H9 (cell line): ENCODE results near the gene GLDC. TPM values are rescaled to one million over a fixed set of nuclear protein-coding genes. Genes with fewer than 3 reads are reported as not detected.
A peak's percentile ranks its signal among the peaks of the same experiment; 100 is the strongest.

ENCODE experiments used
- DNase-seq: peaks from one replicate; pipeline ENCODE4 v3.0.0-alpha.2; 2017
- H2AFZ ChIP-seq: one replicate; pipeline ENCODE4 v1.6.1; 2013; ENCODE audit warnings: mild to moderate bottlenecking, low read length, control low read depth, moderate library complexity
- H2AK5ac ChIP-seq: 2 replicates; pipeline ENCODE4 v1.6.1; 2013; ENCODE audit warnings: low read length, control low read depth, mixed read lengths; ENCODE audit not compliant: insufficient read length
- H2BK120ac ChIP-seq: one replicate; pipeline ENCODE4 v1.6.1; 2013; ENCODE audit warnings: low read depth, mild to moderate bottlenecking, low read length, control low read depth, inconsistent platforms; ENCODE audit not compliant: poor library complexity, severe bottlenecking
- H2BK12ac ChIP-seq: 2 replicates; pipeline ENCODE4 v1.6.1; 2013; ENCODE audit warnings: low read length, control low read depth, mixed read lengths, low read depth; ENCODE audit not compliant: insufficient read length
- H2BK15ac ChIP-seq: 2 replicates; pipeline ENCODE4 v1.6.1; 2013; ENCODE audit warnings: low read depth, low read length, control low read depth
- H2BK20ac ChIP-seq: one replicate; pipeline ENCODE4 v1.6.1; 2013; ENCODE audit warnings: low read depth, mild to moderate bottlenecking, low read length, control low read depth, inconsistent platforms; ENCODE audit not compliant: poor library complexity, severe bottlenecking
- H2BK5ac ChIP-seq: 2 replicates; pipeline ENCODE4 v1.6.1; 2013; ENCODE audit warnings: low read length, control low read depth, mixed read lengths; ENCODE audit not compliant: insufficient read length
- H3K14ac ChIP-seq: 2 replicates; pipeline ENCODE4 v1.6.1; 2013; ENCODE audit warnings: low read length, control low read depth; ENCODE audit not compliant: insufficient read depth
- H3K18ac ChIP-seq: 2 replicates; pipeline ENCODE4 v1.6.1; 2013; ENCODE audit warnings: low read depth, mild to moderate bottlenecking, mixed read lengths, low read length, control low read depth; ENCODE audit not compliant: insufficient read length
- H3K23ac ChIP-seq: 2 replicates; pipeline ENCODE4 v1.6.1; 2013; ENCODE audit warnings: low read length, control low read depth, mixed read lengths, low read depth; ENCODE audit not compliant: insufficient read length
- H3K23me2 ChIP-seq: 2 replicates; pipeline ENCODE4 v1.6.1; 2013; ENCODE audit warnings: low read depth, mild to moderate bottlenecking, mixed read lengths, low read length, control low read depth; ENCODE audit not compliant: insufficient read length, poor library complexity, severe bottlenecking
- H3K27ac ChIP-seq: 2 replicates; pipeline ENCODE4 v1.5.1; 2013; ENCODE audit warnings: low read length, control low read depth, mixed read lengths, low read depth; ENCODE audit not compliant: insufficient read length
- H3K27me3 ChIP-seq: 2 replicates; pipeline ENCODE4 v1.6.1; 2013; ENCODE audit warnings: low read length, control low read depth, inconsistent platforms; ENCODE audit not compliant: insufficient read depth
- H3K4ac ChIP-seq: 2 replicates; pipeline ENCODE4 v1.6.1; 2013; ENCODE audit warnings: low read depth, mild to moderate bottlenecking, control low read depth, inconsistent platforms, low read length, moderate library complexity
- H3K4me1 ChIP-seq: 2 replicates; pipeline ENCODE4 v1.6.1; 2013; ENCODE audit warnings: low read length, control low read depth, inconsistent platforms; ENCODE audit not compliant: insufficient read depth
- H3K4me2 ChIP-seq: 2 replicates; pipeline ENCODE4 v1.6.1; 2013; ENCODE audit warnings: low read length, control low read depth, mixed read lengths; ENCODE audit not compliant: insufficient read length, insufficient read depth
- H3K56ac ChIP-seq: 2 replicates; pipeline ENCODE4 v1.6.1; 2013; ENCODE audit warnings: low read depth, mild to moderate bottlenecking, mixed read lengths, low read length, control low read depth; ENCODE audit not compliant: insufficient read length
- H3K79me1 ChIP-seq: 2 replicates; pipeline ENCODE4 v1.6.1; 2013; ENCODE audit warnings: low read depth, mild to moderate bottlenecking, moderate library complexity, low read length, control low read depth, inconsistent platforms; ENCODE audit not compliant: insufficient read depth, poor library complexity, severe bottlenecking
- H3K79me2 ChIP-seq: 2 replicates; pipeline ENCODE4 v1.6.1; 2013; ENCODE audit warnings: low read length, control low read depth, inconsistent platforms; ENCODE audit not compliant: insufficient read depth
- H3K9ac ChIP-seq: 2 replicates; pipeline ENCODE4 v1.6.1; 2013; ENCODE audit warnings: low read length, control low read depth, mixed read lengths; ENCODE audit not compliant: insufficient read length; ENCODE audit errors: extremely low read depth
- H3K9me3 ChIP-seq: one replicate; pipeline ENCODE4 v1.6.1; 2013; ENCODE audit warnings: low read depth, low read length, inconsistent platforms; ENCODE audit not compliant: control insufficient read depth
- H3T11ph ChIP-seq: one replicate; pipeline ENCODE4 v1.6.1; 2013; ENCODE audit warnings: mild to moderate bottlenecking, low read length, control low read depth, inconsistent platforms
- H4K20me1 ChIP-seq: one replicate; pipeline ENCODE4 v1.6.1; 2013; ENCODE audit not compliant: control insufficient read depth, insufficient read length, insufficient read depth
- H4K5ac ChIP-seq: 2 replicates; pipeline ENCODE4 v1.6.1; 2013; ENCODE audit warnings: low read depth, mild to moderate bottlenecking, mixed read lengths, low read length, control low read depth; ENCODE audit not compliant: insufficient read length
- H4K8ac ChIP-seq: replicated peaks from 2 replicates; pipeline ENCODE4 v1.6.1; 2013; ENCODE audit warnings: low read length, control low read depth, mixed read lengths, low read depth; ENCODE audit not compliant: insufficient read length
- H4K91ac ChIP-seq: 2 replicates; pipeline ENCODE4 v1.6.1; 2013; ENCODE audit warnings: low read depth, mild to moderate bottlenecking, moderate library complexity, mixed read lengths, low read length, control low read depth; ENCODE audit not compliant: insufficient read length
- H3K27ac Mint-ChIP-seq, 3 experiments: 2 replicates in 2 of 3; 3 replicates in 1 of 3; pipeline ENCODE4 v1.8.0; 2020 to 2021; ENCODE audit warnings: mixed read lengths in 3 of 3, mild to moderate bottlenecking in 1 of 3, moderate library complexity in 1 of 3
- H3K27me3 Mint-ChIP-seq: 2 replicates; pipeline ENCODE4 v1.8.0; 2021; ENCODE audit warnings: low read depth, mild to moderate bottlenecking, moderate library complexity, mixed read lengths
- H3K36me3 Mint-ChIP-seq, 3 experiments: 2 replicates in 2 of 3; 3 replicates in 1 of 3; pipeline ENCODE4 v1.8.0; 2020 to 2021; ENCODE audit warnings: low read depth in 3 of 3, mixed read lengths in 3 of 3; ENCODE audit not compliant: insufficient read depth in 1 of 3
- H3K4me1 Mint-ChIP-seq, 2 experiments: 2 replicates each; pipeline ENCODE4 v1.8.0; 2020; ENCODE audit warnings: mixed read lengths in 2 of 2
- H3K4me3 Mint-ChIP-seq, 2 experiments: 2 replicates in 1 of 2; 3 replicates in 1 of 2; pipeline ENCODE4 v1.8.0; 2020 to 2021; ENCODE audit warnings: mild to moderate bottlenecking in 2 of 2, mixed read lengths in 2 of 2, moderate library complexity in 1 of 2
- H3K9me3 Mint-ChIP-seq, 2 experiments: 2 replicates in 1 of 2; 3 replicates in 1 of 2; pipeline ENCODE4 v1.8.0; 2020; ENCODE audit warnings: mild to moderate bottlenecking in 2 of 2, mixed read lengths in 2 of 2, moderate library complexity in 1 of 2
- WGBS: extraction: QIAGEN DNeasy Blood & Tissue Kit; methylation state at CpG from one replicate; pipeline ENCODE4 v1.1.7; 2013; ENCODE audit warnings: missing lambda C conversion rate, low lambda C conversion rate, mixed read lengths; ENCODE audit not compliant: insufficient read length; ENCODE audit errors: extremely low coverage; 5-methylcytosine and 5-hydroxymethylcytosine counted together
- total RNA-seq: library from RNA; stranded (reverse); gene quantifications from 2 replicates; pipeline ENCODE4 v1.2.1, GENCODE V29; 2021
- TF ChIP-seq, protein P1 (sequence below): fragments of 200-600 bp; sonication (generic); conservative IDR thresholded peaks from 3 replicates; pipeline ENCODE4 v1.8.0; 2021; ENCODE audit warnings: antibody characterized with exemption, mild to moderate bottlenecking

The GLDC gene
- total RNA-seq, 1 experiment from 2014 or later = 74.4 TPM

DNA sequence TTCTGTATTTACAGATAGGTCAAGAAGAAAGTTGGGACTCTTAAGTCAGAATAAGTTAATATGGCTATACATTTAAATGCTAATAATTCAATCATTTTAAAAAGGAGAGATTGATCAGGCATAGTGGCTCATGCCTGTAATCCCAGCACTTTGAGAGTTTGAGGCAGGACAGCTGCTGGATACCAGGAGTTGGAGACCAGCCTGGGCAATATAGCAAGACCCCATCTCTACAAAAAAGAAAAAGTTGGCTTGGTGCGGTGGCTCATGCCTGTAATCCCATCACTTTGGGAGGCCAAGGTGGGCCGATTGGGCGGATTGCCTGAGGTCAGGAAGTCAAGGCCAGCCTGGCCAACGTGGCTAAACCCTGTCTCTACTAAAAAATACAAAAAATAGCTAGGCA, 15.0 kb upstream of the GLDC start:
- TF ChIP-seq, protein P1, sequence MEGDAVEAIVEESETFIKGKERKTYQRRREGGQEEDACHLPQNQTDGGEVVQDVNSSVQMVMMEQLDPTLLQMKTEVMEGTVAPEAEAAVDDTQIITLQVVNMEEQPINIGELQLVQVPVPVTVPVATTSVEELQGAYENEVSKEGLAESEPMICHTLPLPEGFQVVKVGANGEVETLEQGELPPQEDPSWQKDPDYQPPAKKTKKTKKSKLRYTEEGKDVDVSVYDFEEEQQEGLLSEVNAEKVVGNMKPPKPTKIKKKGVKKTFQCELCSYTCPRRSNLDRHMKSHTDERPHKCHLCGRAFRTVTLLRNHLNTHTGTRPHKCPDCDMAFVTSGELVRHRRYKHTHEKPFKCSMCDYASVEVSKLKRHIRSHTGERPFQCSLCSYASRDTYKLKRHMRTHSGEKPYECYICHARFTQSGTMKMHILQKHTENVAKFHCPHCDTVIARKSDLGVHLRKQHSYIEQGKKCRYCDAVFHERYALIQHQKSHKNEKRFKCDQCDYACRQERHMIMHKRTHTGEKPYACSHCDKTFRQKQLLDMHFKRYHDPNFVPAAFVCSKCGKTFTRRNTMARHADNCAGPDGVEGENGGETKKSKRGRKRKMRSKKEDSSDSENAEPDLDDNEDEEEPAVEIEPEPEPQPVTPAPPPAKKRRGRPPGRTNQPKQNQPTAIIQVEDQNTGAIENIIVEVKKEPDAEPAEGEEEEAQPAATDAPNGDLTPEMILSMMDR = no peak
- no CpG with 5 or more reads among the region's 4 CpGs for WGBS

More for the DNA sequence above, 15.0 kb upstream of the GLDC start:
- no peak overlapping the region for H2BK20ac ChIP-seq
- H4K20me1 ChIP-seq = no peaks in the 10 kb centered on the region
- no peak overlapping the region for H2AFZ ChIP-seq
- no peak overlapping the region for H2BK15ac ChIP-seq
- no peak overlapping the region for H2BK5ac ChIP-seq
- H3K14ac ChIP-seq = no peak overlapping the region
- no peak overlapping the region for H4K5ac ChIP-seq
- H3K27ac ChIP-seq = no peak overlapping the region
- H3K79me1 ChIP-seq = peaks cover 2% of the 10 kb centered on the region
- peaks cover 13 to 14% of the 10 kb centered on the region in 2 experiments for H3K4me1 Mint-ChIP-seq
- H3K23me2 ChIP-seq = no peaks in the 10 kb centered on the region
- peaks cover 2% of the 10 kb centered on the region; the same call in 1 of the 2 replicates for H3K79me2 ChIP-seq
- H3K27ac Mint-ChIP-seq = peak overlapping the region in 1 of 3 experiments; percentile 40; a peak in 2 of 7 replicates
- no peak overlapping the region for H4K91ac ChIP-seq
- H3K18ac ChIP-seq = no peak overlapping the region
- no peak overlapping the region for H3K4me3 Mint-ChIP-seq
- H3K27me3 Mint-ChIP-seq = no peaks in the 10 kb centered on the region
- no peak overlapping the region for H3T11ph ChIP-seq
- no peak overlapping the region for H2BK120ac ChIP-seq
- no peak overlapping the region for H2AK5ac ChIP-seq
- no peak overlapping the region for H3K23ac ChIP-seq
- no peak overlapping the region for H3K4ac ChIP-seq
- H3K9me3 ChIP-seq = no peaks in the 10 kb centered on the region
- no peak for DNase-seq
- no peak overlapping the region for H3K9ac ChIP-seq
- H3K4me2 ChIP-seq = no peak overlapping the region
- no peaks in the 10 kb centered on the region for H3K9me3 Mint-ChIP-seq
- H3K56ac ChIP-seq = no peak overlapping the region
- H3K4me1 ChIP-seq = no peaks in the 10 kb centered on the region
- no peak overlapping the region for H4K8ac ChIP-seq
- H3K36me3 Mint-ChIP-seq = peaks cover 0 to 20% (median 9%) of the 10 kb centered on the region in 3 experiments; a peak in 5 of 7 replicates
- H2BK12ac ChIP-seq = no peak overlapping the region
- no peaks in the 10 kb centered on the region for H3K27me3 ChIP-seq
